ENCODE data around the gene CMYA5. TPM values are rescaled to one million over a fixed set of nuclear protein-coding genes. Genes with fewer than 3 reads are reported as not detected.

CMYA5 gene
- total and polyA plus RNA-seq, 7 donors: 0.46 to 21.0 (median 5.2) TPM

DNA sequence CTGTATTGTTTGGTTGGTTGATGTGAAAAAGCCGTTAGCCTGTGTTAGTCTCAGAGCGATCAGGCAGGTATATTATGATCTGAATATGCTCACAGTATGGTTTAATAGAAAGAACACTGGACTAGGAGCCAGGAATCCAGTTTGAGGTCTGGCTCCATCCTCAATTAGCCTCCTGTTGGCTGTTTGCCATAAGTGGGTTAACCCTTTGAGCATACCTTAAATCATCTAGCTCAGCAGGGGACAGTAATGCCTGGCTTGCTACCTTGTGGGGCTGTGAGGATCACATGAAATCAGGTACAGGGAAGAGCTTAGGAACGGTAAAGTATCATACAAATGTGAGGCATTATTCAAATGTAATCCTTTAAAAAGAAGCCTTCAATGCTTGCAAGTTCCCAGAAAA lies 104.7 kb downstream of the CMYA5 start:
- Histone ChIP-seq H3K27ac (no peak overlapping the region), H3K27me3 (no peaks in the 10 kb centered on the region), H3K36me3 (peaks cover 0 to 14% (median 0%) of the 10 kb centered on the region in 4 donors), H3K9me3 (no peaks in the 10 kb centered on the region), H3K4me1 (peaks cover 0 to 6% (median 0%) of the 10 kb centered on the region in 4 donors), H3K4me3 (no peak overlapping the region)
- 90 to 93% methylated on average over 3 of the region's 3 CpGs for WGBS, 2 donors
- intact Hi-C loops (cut with DNase I): no loop called here
- TF ChIP-seq POLR2AphosphoS5 (IDR thresholded peaks at IDR 0.05) (no peak), POLR2A (IDR thresholded peaks at IDR 0.05) (no peak), EP300 (IDR thresholded peaks at IDR 0.05) (no peak)
- TF ChIP-seq, protein P1, sequence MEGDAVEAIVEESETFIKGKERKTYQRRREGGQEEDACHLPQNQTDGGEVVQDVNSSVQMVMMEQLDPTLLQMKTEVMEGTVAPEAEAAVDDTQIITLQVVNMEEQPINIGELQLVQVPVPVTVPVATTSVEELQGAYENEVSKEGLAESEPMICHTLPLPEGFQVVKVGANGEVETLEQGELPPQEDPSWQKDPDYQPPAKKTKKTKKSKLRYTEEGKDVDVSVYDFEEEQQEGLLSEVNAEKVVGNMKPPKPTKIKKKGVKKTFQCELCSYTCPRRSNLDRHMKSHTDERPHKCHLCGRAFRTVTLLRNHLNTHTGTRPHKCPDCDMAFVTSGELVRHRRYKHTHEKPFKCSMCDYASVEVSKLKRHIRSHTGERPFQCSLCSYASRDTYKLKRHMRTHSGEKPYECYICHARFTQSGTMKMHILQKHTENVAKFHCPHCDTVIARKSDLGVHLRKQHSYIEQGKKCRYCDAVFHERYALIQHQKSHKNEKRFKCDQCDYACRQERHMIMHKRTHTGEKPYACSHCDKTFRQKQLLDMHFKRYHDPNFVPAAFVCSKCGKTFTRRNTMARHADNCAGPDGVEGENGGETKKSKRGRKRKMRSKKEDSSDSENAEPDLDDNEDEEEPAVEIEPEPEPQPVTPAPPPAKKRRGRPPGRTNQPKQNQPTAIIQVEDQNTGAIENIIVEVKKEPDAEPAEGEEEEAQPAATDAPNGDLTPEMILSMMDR (IDR thresholded peaks at IDR 0.05): no peak
- DNase-seq: no peak

DNA sequence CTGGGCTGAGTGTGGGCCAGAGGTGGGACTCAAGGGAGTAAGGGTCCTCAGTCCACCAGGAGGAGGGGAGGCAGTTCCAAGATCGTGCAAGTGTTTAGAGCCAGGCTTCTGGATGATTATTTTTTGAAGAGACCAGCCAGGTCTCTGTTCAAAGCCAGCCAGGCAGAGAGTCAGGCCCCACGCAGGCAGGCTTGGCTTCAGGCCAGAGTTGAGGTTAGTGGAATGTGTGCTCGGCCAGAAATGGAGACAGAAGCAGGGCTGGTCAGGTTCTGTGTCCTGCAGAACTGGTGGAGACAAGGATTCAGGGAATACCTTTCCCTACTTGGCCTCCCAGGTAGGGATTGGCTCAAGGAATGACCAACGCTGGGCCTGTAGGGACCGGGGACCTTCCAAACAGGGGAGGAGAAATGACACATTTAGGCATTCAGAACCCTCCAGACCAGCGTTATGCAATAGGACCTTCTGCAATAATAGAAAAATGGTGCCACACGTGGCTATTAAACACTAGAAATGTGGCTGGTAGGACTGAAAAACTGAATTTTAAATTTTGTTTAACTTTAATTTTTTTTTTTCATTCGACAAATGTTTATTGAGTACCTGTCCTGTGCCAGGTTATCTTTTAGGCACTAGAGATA lies 106.2 kb downstream of the CMYA5 start:
- no peaks in the 10 kb centered on the region for H3K9me3 ChIP-seq
- no peak overlapping the region for H3K27ac ChIP-seq
- H3K36me3 ChIP-seq: peaks cover 0 to 14% (median 0%) of the 10 kb centered on the region in 4 donors
- no peaks in the 10 kb centered on the region for H3K27me3 ChIP-seq
- peaks cover 0 to 6% (median 0%) of the 10 kb centered on the region in 4 donors for H3K4me1 ChIP-seq
- TF ChIP-seq, protein P1 (IDR thresholded peaks at IDR 0.05): no peak
- TF ChIP-seq POLR2AphosphoS5 (IDR thresholded peaks at IDR 0.05) (no peak), POLR2A (IDR thresholded peaks at IDR 0.05) (no peak), EP300 (IDR thresholded peaks at IDR 0.05) (no peak)
- DNase-seq: no peak
- 81% methylated on average over 8 of the region's 8 CpGs for WGBS, 2 donors
- no peak overlapping the region for H3K4me3 ChIP-seq
- intact Hi-C loops (cut with DNase I): no loop called here

DNA sequence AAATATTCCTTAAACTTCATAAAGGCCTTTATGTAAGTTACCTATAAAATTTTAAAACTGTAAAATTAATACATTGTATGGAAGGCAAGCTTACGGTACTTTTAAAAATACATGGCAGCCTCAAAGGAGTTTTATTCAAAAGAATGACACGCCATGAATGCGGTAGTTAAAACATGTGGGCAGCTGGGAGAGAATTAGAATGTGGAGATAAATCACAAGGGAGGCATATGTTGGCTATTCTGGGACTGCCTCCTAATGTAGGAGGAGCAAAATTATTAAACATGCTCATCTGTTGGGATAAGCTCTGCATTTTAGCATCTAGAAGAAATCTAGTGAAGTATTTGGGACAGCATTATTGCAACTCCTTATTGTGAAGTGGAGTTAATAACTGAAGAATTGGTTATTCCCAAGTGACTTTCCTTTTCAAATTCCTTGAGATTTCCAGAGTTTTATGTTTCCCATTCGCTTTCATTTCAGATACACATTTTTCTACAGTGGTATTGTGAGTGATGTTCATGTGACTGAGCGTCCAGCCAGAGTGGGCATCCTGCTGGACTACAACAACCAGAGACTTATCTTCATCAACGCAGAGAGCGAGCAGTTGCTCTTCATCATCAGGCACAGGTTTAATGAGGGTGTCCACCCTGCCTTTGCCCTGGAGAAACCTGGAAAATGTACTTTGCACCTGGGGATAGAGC lies 109.4 kb downstream of the CMYA5 start:
- Histone ChIP-seq H3K36me3 (peaks cover 0 to under 1% (median 0%) of the 10 kb centered on the region in 4 donors), H3K4me3 (no peak overlapping the region)
- no peak for TF ChIP-seq EP300 (IDR thresholded peaks at IDR 0.05)
- TF ChIP-seq, protein P1 (IDR thresholded peaks at IDR 0.05): no peak

DNA sequence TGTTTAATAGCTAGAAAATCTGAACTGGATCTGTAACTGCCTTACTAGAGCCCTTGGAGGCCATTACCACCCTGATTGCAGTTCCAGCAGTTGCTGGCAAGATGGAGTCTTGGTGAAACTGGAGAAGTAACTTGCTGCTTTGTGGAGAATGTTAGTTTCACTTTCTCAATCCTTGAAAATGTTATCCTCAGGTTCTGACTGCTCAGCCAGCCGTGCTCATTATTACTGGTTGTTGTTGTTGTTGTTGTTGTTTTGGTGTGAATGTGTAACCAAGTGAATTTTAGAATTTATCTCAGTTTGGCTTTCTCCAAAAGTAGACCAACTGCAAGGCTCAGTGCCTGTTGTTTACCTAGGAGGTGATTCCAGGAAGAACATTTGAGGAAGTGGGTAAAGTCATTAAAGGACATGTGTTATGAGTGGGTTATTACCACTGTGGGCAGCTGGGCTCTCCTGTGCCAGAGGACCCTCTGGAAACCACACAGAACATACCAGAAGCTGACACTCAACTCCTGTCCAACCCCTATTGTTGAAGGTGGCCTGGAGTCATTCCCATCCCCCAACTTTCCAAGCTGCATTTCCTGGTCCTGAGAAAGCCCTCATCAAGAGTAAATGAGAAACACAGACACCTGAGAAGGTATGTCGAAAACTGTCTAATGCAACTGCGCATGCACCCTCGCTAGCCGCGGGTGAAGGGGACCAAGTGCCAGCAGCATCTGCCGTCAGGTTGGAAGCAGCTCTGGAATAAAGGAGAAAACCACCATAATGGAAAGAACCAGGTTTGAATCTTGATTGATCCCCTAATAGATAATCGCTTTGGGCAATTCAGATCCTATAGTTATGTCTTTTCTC lies 111.6 kb downstream of the CMYA5 start:
- Histone ChIP-seq H3K36me3 (no peaks in the 10 kb centered on the region), H3K27me3 (no peaks in the 10 kb centered on the region), H3K4me3 (no peak overlapping the region), H3K4me1 (no peaks in the 10 kb centered on the region), H3K27ac (no peak overlapping the region), H3K9me3 (no peaks in the 10 kb centered on the region)
- intact Hi-C loops (cut with DNase I): no loop called here
- 92% methylated on average over 8 of the region's 8 CpGs for whole genome bisulfite sequencing, 2 donors
- DNase-seq: no peak
- TF ChIP-seq POLR2AphosphoS5 (IDR thresholded peaks at IDR 0.05): no peak
- TF ChIP-seq, protein P1 (IDR thresholded peaks at IDR 0.05): no peak
- no peak for TF ChIP-seq POLR2A (IDR thresholded peaks at IDR 0.05)

More for the DNA sequence above, 109.4 kb downstream of the CMYA5 start:
- intact Hi-C loops (cut with DNase I): no loop called here
- 96 to 97% methylated on average over 7 of the region's 7 CpGs for WGBS, 2 donors
- no peak for DNase-seq
- no peaks in the 10 kb centered on the region for H3K27me3 ChIP-seq
- H3K9me3 ChIP-seq: no peaks in the 10 kb centered on the region
- H3K4me1 ChIP-seq: peaks cover 0 to 6% (median 0%) of the 10 kb centered on the region in 4 donors
- H3K27ac ChIP-seq: no peak overlapping the region
